GM10266 (cell line): ENCODE data around the gene VTI1A.

Experiments
- DNase-seq: peaks from one replicate; pipeline ENCODE4 v3.0.0; 2012; ENCODE audit errors: extremely low spot score
- CTCF ChIP-seq: IDR thresholded peaks from 2 replicates; pipeline ENCODE4 v1.5.1; 2012; ENCODE audit warnings: mild to moderate bottlenecking, low read depth; ENCODE audit not compliant: control insufficient read depth, insufficient read depth; ENCODE audit errors: missing control alignments

The VTI1A gene

GRCh38 chr10:112805254-112805590 lies 358.2 kb downstream of the VTI1A start:
- no peak for DNase-seq
- TF ChIP-seq CTCF = no peak

GRCh38 chr10:112805701-112806100 lies 358.7 kb downstream of the VTI1A start:
- DNase-seq = no peak
- no peak for TF ChIP-seq CTCF

GRCh38 chr10:112807013-112807412 lies 360.0 kb downstream of the VTI1A start:
- no peak for TF ChIP-seq CTCF
- no peak for DNase-seq

- DNase-seq = no peak
Measured at GRCh38 chr10:112809736-112810135, 362.7 kb downstream of the VTI1A start.

GRCh38 chr10:112810711-112811151 lies 363.7 kb downstream of the VTI1A start:
- no peak for TF ChIP-seq CTCF
- no peak for DNase-seq

More at GRCh38 chr10:112809736-112810135, 362.7 kb downstream of the VTI1A start:
- no peak for TF ChIP-seq CTCF

GRCh38 chr10:112811741-112812551 lies 364.9 kb downstream of the VTI1A start:
- DNase-seq = no peak
- TF ChIP-seq CTCF = no peak

GRCh38 chr10:112812586-112812985 lies 365.6 kb downstream of the VTI1A start:
- TF ChIP-seq CTCF = no peak
- no peak for DNase-seq
